Measurements from ENCODE around the gene UTS2R.
"Not testable (repeated sequence)": the region's sequence is repeated elsewhere in the genome, so short reads cannot be mapped to it uniquely, and the experiment has no call there.

The UTS2R gene

DNA sequence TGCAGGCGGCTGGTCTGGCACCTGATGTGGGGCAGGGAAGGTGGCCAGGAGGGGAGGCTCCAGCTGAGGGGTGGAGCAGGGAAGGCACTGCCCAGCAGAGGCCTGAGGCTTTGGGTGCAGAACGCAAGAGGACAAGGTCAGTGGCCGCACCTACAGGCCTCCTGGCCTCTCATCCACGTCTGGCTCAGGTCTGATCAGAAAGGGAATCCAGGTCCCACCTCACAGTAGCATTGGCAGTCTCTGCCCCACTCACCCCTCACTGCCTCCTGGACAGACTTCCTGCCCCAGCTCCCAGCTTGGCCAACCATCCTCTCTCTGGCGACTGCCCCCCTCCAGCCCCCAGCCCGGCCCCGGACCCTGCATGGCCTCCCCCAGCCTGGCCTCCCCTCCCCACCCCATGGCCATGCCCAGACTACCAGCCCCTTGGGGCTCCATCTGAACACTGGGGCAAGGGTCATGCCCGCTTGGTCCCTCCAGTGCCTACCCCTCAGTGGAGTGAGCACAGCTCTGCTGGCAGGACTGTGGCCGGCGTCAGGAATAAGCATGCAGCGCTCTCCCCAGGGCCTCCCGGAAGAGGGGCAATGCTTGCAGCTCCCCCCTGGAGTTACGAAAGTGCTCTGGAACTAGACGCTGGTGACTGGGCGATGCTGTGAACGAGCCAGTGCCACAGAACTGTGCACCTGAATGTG, 4.6 kb downstream of the UTS2R start:
- DNase-seq, result no peak

DNA sequence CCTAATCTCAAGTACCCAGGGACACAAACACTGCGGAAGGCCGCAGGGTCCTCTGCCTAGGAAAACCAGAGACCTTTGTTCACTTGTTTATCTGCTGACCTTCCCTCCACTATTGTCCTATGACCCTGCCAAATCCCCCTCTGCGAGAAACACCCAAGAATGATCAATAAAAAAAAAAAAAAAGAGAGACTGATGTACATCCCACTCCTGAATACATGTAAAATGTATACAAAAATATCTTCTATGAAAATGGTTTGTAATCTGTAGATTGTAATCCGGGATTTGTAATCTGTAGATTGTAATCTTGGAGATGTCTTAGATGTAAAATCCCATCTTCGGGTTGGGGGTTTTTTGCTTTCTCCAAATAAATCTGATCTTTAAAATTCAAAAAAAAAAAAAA, 5.7 kb downstream of the UTS2R start:
- DNase-seq, result not testable (repeated sequence)

DNA sequence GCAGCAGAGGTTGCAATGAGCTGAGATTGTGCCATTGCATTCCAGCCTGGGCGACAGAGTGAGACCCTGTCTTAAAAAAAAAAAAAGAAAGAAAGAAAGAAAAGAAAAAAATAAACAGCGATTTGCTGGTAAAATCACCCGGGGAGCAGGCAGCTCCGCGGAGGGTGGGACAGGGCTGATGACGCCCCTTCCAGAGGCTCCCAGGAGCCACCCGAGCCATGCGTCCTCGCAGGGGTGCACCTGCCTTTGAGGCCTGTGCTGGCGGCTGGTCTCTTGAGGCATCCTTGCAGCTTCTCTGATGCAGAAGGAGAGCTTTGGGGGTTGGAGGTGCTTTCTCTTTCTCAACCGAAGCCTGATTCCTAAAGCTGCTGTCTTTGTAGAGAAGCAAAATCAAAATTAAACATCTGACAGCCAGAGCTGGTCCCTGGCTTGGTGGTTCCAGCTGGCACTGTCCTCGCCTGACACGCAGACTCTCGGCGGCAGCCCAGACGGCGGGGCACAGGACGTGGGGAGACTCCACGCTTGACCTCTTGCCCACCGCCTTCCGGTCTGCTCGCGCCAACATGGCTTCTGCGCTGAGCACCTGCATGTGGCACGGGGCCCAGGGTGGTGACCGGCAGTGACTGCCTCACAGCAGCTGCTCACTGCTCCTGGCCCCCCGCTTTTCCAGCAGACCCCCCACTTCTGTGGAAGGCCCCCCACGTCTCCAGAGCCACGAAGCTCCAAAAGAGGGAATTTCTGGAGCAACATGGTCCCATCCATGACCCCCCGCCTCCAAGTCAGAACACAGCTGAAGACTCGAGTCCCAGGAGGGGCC, 6.6 kb downstream of the UTS2R start:
- DNase-seq, result no peak

DNA sequence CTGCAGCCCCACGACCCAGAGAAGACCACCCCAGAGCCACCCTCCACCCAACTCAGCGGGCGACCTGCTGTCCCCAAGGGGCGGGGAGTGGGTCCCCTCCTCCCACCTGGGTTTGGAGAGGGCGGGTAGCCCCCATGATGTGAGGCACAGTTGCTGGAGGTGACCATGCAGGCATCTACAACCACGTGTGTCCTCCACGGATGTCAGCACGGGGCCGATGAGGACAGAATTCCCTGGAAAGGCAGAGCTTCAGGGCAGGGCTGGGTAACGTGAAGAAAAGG, 7.1 kb downstream of the UTS2R start:
- no peak for DNase-seq

DNA sequence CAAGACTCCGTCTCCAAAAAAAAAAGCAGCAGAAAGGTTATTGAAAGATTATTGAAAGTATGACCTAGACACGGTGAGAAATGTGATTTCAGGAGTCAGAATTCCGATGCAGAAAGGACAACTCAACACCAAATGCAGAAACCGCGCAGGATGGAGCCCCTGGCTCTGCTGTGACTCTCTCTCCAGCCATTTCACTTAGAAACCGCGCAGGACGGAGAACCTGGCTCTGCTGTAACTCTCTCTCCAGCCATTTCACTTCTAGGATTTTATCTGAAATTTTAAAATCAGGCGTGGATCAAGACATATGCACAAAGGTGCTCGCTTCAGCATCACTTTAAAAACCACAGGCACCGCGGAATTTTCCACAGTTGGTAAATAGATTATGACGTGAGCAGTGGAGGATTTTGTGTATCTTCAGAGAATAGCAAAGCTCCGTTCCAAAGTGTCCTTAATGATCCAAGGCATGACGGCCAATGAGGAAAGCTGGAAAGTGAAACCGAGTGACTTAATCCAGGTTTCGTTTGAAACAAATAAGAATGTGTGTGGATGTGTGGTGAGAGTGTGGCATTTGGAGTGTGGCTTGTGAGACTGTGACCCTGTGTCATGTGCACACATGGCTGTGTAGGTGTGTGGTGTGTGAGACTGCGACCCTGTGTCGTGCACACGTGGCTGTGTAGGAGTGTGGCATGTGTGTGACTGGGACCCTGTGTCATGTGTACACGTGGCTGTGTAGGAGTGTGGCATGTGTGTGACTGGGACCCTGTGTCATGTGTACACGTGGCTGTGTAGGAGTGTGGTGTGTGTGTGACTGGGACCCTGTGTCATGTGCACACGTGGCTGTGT, 9.5 kb downstream of the UTS2R start:
- DNase-seq, result no peak

DNA sequence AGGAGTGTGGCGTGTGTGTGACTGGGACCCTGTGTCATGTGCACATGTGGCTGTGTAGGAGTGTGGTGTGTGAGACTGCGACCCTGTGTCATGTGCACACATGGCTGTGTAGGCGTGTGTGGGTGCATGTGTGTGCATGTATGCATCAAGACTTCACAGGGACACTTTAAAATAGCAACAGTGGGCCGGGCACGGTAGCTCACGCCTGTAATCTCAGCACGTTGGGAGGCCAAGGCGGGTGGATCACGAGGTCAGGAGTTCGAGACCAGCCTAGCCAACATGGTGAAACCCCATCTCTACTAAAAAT, 10.1 kb downstream of the UTS2R start:
- DNase-seq, result not testable (repeated sequence)

DNA sequence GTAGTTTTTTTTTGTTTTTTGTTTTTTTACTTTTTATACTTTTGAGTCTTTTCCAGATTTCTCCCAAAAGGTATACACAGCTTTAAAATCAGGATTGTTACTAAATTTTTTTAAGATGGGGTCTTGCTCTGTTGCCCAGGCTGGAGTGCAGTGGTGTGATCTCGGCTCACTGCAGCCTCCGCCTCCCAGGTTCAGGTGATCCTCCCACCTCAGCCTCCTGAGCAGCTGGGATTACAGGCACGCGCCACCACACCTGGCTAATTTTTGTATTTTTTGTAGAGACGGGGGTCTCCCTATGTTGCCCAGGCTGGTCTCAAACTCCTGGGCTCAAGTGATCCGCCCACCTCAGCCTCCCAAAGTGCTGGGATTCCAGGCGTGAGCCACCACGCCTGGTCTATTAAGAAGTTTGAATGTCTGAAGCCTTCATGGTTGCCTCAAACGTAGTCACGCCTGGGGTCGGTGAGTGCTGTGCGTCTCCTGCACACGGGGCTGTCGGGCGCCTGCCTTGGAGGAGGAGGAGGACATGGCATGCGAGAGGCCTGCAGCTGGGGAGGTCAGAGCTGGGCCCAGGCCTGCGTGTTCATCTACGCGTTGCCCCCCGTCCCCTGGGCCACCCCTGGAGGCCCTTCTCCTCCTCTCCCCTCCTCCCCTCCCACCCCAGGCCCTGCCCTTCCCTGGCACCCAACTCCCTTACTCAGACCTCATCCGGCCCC, 10.8 kb downstream of the UTS2R start:
- DNase-seq, result not testable (repeated sequence)

DNA sequence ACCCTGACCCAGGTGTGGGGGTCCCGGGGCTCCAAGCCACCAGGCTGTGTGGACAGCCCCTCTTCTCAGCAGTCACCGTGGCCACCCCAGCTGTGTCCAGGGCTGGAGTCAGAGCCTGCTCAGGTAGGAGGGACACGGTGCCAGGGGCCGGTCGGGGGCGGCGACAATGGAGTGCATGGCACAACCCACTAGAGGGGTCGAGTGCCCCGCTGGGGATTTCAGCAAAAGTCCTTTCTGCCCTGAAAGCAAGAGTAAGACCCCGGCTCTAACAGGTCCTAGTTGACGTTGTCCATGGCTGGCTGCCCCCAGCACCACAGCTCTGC, 11.3 kb downstream of the UTS2R start:
- no peak for DNase-seq

DNA sequence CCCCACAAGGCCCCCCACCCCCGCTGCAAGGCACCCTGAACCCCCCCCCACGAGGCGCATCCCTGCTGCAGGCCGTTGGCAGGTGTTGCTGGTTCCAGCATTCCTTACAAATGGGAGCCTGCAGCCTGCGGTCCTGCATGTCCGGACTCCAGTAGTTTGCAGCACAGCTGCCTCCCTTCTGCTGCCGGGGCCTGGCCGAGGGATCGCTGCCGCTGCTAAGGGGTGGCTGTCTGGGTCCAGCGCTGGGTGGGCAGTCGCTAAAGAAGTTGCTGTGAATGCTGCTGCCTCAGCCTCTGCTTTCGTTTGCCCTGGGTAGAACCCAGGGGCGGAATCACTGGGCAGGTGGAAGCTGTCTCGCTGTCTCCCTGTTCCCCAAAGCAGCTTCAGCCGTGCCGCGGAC, 11.8 kb downstream of the UTS2R start:
- DNase-seq, result no peak

DNA sequence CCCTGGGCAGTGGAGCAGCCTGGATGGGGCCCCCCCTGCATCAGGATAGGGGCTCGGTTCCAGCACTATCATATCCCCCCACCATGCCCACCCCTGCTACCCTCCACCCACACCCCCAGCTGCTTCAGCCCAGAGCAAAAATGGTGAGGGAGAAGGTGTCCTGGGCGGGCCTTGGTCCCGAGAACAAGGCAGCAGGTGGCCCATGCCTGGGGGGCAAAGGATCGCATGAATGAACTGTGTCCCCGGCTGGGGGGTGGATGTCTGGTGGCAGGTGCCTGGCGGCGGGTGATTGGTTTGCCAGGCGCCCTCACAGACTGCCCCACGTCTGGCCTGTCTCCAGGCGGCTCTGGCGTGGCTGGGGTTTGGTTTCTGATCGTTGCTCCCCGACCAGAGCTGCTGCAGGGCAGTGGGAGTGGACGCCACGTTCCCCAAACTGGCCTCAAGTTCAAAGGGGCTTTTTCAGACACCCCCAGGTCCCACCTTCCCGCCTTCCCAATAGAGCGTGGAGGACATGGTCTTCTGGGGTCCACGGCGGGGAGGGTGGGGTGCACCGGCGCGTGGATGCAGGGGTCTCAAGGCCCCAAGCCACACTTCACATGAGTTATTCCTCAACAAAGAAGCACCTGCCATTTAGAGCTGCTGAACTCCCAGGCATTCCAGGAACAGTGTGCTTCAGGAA, 12.6 kb downstream of the UTS2R start:
- no peak for DNase-seq

DNA sequence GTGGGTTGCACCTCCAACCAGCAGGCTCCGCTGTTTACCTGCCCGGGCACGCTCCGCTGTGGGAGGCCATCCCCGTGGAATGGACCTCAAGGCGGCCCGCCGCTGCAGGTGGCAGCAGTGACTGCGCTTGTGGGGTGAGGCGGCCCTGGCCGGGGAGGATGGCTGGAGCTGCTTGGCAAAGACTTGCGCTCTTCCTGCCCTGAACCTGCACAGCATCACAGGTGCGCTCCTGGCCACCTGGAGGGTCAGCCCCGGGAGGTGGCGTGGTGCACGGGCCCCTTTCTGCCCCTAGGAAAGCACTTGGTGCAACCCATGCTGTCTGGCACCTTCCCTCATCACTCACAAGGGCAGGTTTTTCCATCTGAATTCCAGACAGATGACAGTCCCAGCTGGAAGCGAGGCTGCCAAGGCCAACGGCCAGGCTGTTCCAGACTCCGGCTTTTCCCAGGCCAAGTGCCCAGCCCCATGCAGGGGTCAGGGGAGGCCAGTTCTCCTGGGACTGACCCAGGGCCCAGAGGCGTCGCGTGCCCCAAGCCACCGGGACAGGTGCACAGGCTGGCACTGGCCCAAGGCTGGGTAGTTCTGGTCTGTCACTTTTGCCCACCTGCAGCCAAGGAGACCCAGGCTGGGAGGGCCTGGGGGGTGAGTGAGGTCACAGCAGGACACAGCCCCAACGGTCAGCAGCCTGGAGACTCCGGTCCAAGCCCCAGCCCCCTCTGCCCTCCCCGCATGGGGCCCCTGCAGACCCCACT, 13.3 kb downstream of the UTS2R start:
- no peak for DNase-seq

DNA sequence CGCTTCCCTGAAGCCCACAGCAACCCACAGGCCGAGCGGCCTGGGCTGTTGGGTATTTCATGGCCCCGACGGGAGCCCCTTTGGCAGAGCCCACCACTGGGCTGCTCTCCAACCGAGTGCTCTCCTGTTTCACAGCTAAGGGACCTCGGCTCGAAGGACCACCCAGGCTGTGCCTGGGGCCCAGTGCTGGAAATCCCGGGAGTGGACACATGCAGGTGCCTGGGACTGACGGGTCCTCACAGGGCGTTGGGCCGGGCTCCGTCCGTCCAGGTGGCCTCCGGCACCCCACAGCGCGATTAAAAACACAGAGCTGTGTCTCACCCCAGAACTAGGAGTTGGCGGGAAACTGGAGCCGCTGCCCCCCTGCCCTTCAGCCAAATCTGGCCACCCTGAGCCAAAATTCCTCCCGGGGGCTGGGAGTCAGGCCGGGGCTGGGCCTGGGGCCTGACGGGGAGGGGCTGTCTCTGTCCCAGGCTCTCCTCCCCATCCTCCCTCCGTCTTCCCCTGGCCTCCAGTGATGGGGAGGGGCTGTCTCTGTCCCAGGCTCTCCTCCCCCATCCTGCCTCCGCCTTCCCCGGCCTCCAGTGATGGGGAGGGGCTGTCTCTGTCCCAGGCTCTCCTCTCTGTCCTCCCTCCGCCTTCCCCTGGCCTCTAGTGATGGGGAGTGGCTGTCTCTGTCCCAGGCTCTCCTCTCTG, 14.1 kb downstream of the UTS2R start:
- no peak for DNase-seq

DNA sequence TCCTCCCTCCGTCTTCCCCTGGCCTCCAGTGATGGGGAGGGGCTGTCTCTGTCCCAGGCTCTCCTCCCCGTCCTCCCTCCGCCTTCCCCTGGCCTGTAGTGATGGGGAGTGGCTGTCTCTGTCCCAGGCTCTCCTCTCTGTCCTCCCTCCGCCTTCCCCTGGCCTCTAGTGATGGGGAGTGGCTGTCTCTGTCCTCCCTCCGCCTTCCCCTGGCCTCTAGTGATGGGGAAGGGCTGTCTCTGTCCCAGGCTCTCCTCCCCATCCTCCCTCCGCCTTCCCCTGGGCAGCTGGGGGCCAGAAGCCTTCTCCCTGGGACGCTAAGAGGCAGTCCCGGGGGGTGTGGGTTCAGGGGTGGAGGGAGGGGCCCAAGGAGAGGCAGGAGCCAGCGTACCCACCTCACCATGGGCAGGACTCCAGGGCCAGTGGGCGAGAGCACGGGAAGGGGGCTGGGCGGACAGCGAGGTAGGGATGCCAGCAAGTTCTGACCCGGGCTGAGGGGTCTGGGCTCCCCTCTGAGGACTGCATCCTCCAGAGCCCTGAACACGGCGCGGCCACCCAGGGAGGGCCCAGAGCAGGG, 14.8 kb downstream of the UTS2R start:
- no peak for DNase-seq

DNA sequence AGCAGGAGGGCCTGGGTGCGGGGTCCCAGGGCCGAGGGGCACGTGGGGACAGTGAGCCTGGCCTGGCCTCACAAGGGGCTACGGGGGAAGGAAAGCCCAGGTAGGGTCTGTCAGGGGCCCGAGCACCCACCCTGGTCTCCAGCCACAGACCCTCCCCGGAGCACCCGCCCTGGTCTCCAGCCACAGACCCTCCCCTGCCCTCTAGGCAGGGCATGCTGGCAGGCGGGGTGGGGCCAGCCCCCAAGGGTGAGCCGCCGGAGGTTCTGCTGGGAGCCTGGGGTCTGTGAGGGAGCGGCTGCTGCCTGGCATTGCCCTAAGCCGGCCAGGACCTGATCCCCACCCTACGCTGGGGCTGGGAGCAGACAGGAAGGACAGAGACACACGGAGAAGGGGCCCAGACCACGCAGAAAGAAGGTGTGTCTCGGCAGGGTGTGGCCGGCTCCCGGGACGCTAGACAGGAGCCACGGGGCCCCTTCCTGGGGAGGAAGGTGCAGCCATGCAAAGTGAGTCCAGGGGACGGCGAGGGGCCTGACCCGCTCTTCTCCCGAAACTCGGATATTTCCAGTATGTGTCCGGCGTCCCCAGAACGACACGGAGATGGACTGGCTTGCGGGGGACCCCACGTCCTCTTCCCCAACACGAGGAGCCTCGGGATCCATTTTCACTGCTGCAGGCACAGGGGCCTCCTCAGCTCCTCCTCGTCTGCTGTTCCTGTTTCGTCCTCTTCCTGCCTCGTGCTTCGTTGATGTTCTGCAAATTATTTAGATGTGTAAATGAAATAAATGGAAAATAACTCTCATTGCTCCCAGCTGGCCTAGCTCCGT, 15.5 kb downstream of the UTS2R start:
- no peak for DNase-seq

DNA sequence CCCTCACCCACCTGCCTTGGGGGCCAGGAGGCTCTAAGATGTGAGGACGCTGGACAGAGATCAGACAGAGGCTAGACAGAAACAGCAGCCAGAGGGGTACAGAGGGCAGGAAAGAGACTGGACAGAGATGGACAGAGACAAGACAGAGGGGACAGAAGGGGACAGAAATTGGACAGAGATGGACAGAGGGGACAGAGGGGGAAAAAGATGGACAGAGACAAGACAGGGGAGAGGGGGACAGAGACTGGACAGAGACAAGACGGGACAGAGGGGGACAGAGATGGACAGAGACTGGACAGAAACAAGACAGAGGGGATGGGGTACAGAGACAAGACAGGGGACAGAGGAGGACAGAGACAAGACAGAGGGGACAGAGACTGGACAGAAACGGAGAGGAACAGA, 16.1 kb downstream of the UTS2R start:
- no peak for DNase-seq

DNA sequence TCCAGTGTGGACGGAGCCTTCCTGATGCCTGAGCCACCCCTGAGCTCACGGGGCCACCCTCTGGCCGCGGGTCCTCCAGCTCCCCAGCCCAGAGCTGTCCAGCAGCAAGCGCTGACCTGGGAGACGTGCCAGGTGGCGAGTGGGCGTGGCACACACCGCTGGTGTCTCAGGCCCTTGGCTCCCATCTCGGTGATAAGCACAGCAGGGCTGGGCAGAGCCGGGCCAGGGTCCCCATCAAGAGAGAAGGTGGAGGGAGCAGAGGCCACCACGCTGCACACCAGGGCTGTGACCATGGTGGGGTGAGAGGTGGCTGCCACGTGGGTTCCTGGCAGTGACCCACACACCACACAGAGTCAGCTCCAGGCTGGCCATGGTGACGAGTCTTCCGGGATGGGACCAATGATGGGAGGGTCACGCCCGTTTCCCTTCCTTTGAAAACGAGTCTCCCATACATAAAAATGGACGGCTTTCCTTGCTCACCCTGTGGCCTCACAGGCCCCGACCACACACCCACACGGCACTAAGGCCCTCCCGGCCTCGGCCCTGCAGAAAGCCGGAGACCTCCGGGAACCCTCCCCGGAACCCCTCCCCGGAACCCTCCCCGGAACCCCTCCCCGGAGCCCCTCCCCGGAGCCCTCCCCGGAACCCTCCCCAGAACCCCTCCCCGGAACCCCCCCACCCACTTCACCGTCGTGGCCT, 16.8 kb downstream of the UTS2R start:
- DNase-seq, result no peak

DNA sequence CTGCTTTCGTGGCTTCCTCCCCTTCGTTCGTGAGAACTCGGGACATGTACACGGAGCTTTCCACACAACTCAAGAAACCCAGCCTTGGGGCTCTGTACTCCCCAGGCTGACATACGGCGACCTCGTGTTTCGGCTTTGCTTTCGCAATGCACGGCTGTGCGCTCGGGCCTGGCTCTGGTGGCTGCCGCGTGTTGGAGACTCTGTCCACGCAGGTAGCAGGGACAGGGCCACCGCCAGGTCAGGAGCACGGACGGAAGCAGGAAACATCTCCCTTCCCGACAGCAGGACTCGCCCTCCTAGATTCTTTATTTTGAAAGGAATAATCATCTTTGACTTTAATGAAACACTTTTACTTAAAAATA, 17.3 kb downstream of the UTS2R start:
- DNase-seq, result no peak

DNA sequence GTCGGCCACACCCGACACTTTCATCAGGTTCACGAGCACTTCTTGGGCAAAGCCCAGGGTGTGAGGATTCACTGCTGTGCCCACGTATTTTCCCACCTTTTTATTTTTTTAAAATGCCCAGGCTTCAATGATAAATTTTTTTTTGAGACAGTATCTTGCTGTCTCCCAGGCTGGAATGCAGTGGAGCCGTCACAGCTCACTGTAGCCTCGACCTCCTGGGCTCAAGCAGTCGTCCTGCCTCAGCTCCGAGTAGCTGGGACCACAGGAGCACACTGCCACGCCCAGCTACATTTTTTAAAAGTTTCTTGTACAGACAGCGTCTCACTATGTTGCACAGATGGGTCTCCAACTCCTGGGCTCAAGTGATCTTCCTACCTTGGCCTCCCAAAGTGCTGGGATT, 17.8 kb downstream of the UTS2R start:
- no peak for DNase-seq

DNA sequence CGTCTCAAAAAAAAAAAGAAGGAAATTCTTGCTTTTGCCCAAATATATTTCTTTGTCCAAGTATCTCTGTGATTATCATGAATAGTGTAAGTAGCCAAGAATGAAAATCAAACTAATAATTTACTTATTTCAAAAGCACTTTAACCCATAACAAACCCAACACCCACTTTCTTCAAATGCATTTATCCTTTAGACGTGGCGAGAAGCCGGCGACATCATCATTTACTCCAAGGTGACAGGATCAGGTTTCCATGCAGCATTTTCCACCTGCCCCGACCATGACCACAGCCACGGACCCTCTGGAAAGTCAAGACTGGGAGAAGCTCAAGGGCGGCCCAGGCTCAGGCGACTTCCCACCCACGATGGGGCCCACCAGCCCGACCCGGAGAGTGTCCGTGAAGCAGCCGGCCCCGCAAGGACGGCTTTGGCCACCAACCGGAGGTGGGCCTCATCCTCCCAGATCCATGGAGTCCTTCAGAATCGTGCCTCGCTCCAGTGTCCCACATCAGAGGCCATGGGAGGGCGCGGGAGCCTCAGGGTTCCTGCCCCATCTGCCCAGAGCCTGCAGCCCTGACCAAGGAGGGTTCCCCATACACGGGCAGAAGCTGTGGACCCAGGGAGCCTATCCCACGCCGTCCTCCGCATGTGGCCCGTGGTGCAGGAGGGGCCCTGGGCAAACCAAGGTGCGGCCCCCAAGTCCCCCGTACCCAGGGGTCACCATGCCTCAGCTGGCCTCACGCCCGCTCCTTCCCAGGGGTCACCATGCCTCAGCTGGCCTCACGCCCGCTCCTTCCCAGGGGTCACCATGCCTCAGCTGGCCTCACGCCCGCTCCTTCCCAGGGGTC, 18.7 kb downstream of the UTS2R start:
- no peak for DNase-seq

Data from fibroblast of skin of right biceps (primary cell).